Measurements from ENCODE around the gene CLK4. TPM values are rescaled to one million over a fixed set of nuclear protein-coding genes. Genes with fewer than 3 reads are reported as not detected.

The CLK4 gene
- 19.4 and 25.0 TPM in 2 replicates for total RNA-seq

GRCh38 chr5:178626484-178627258 is at the start of gene CLK4:
Gene CLK4 (minus strand): TSS chr5:178627050. CDS start chr5:178623416, 3,634 bp downstream.

DNA sequence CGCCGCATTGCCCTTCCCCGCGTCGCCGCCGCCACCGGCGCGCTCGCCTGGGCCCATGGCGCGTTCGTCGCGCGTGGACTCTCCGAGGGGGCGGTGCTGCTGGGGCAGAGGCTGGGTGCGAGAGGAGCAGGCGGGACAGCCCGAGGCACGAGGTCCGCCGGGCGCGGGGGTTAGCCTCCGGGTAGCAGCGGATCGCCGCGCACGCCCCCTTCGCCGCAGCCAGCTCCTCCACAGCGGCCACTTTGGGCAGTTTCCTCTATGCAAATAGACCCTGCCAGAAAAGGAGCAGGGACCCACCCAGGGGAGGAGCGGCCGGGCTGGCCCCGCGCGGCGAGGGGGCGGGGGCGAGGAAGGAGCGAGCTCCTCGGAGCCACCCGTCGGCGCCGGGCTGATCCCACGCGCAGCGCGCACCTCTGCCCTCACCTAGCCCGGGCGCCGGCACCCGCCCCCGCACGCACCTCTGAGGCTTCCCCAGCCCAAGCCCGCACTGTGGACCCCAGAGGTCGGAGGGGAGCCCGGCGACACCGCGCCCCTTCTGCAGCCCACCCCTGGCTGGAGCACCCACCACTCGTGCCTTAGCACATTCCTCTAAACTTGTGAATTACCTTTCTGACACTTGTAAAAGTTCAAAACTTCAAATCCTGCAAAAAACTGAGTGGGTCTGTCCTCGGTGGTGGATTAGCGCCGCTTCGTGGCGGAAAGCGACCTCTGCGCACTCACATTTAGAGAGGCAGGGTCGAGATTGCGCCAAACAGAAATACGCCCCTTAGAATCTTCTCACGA is 36.5 kb downstream of the CLK4 start, which contains the start of gene COL23A1:
COL23A1 (minus strand) TSS at position 253 of the 783 bp plus-strand sequence.

Other genes with a start within 250 kb of the CLK4 start
- 0.29 and 0.75 TPM in 2 replicates for gene COL23A1, start 36.7 kb downstream of the CLK4 start, total RNA-seq
- 7.7 and 10.8 TPM in 2 replicates for gene ZNF354A, start 103.6 kb upstream of the CLK4 start, total RNA-seq
- 5.9 and 6.7 TPM in 2 replicates for gene ZNF354B, start 232.9 kb upstream of the CLK4 start, total RNA-seq